Measurements from ENCODE around the gene LYPD8. TPM values are rescaled to one million over a fixed set of nuclear protein-coding genes. Genes with fewer than 3 reads are reported as not detected.
"Not testable (repeated sequence)": the region's sequence is repeated elsewhere in the genome, so short reads cannot be mapped to it uniquely, and the experiment has no call there.

The LYPD8 gene
- total and polyA plus RNA-seq, 2 experiments from 2014 or later = not detected

- DNase-seq (ENCODE audit: low spot score) (no peak), ATAC-seq (no peak)
- Histone ChIP-seq H3K4me2 (no peak overlapping the region), H3K4me3 (no peak overlapping the region), H3K4me1 (ENCODE audit: insufficient read depth) (no peaks in the 10 kb centered on the region), H3K27me3 (ENCODE audit: insufficient read depth) (no peaks in the 10 kb centered on the region), H3K36me3 (ENCODE audit: insufficient read depth) (0 out of 2 replicates have a peak, but pooled peaks cover 3% of the 10 kb centered on the region), H3F3A (replicated peaks; ENCODE audit: low read depth) (no peaks in the 10 kb centered on the region), H4K20me1 (replicated peaks; ENCODE audit: insufficient read depth) (no peaks in the 10 kb centered on the region), H3K27ac (ENCODE audit: low read depth) (no peak overlapping the region), H3K79me2 (replicated peaks; ENCODE audit: insufficient read depth) (no peaks in the 10 kb centered on the region), H3K9me2 (ENCODE audit: insufficient read depth) (no peaks in the 10 kb centered on the region), H2AFZ (no peak overlapping the region)
- Mint-ChIP-seq H3K4me1 (no peaks in the 10 kb centered on the region), H3K27ac (no peak overlapping the region), H3K9me3 (peaks cover 57% of the 10 kb centered on the region), H3K4me3 (no peak overlapping the region), H3K36me3 (ENCODE audit: low read depth) (peaks cover 12% of the 10 kb centered on the region; the same call in 2 of the 3 replicates), H3K27me3 (ENCODE audit: insufficient read depth, low read depth, poor library complexity) (peaks cover 17% of the 10 kb centered on the region)
- TF ChIP-seq EZH2phosphoT487 (IDR thresholded peaks at IDR 0.05; ENCODE audit: unreplicated experiment) (no peak), CREB1 (CRISPR knock-in tag; IDR thresholded peaks at IDR 0.05; ENCODE audit: low read depth) (no peak), REST (IDR thresholded peaks at IDR 0.05; ENCODE audit: unreplicated experiment) (no peak), ETS1 (IDR thresholded peaks at IDR 0.05) (no peak), JUNB (IDR thresholded peaks at IDR 0.05; ENCODE audit: unreplicated experiment) (no peak), EZH2 (IDR thresholded peaks at IDR 0.05; ENCODE audit: low read depth, unreplicated experiment) (no peak), STAT1 (IDR thresholded peaks at IDR 0.05; ENCODE audit: unreplicated experiment) (no peak), NANOG (IDR thresholded peaks at IDR 0.05; ENCODE audit: borderline replicate concordance) (no peak), ZNF114 (CRISPR knock-in tag; IDR thresholded peaks at IDR 0.05) (no peak), CTCF (conservative IDR thresholded peaks at IDR 0.05; ENCODE audit: low read depth in 2 of 2) (no peak), ZNF331 (CRISPR knock-in tag; IDR thresholded peaks at IDR 0.05; ENCODE audit: low read depth) (no peak)
Observed at GRCh38 chr1:248804771-248805681, 49.5 kb upstream of the LYPD8 start.

- not testable (repeated sequence) for H3K27ac ChIP-seq (ENCODE audit: low read depth); H4K20me1 ChIP-seq (replicated peaks; ENCODE audit: insufficient read depth); H3K4me2 ChIP-seq; DNase-seq (ENCODE audit: low spot score); H3K9me2 ChIP-seq (ENCODE audit: insufficient read depth); H2AFZ ChIP-seq; H3K4me3 Mint-ChIP-seq; H3K27me3 ChIP-seq (ENCODE audit: insufficient read depth); H3K79me2 ChIP-seq (replicated peaks; ENCODE audit: insufficient read depth); H3K36me3 ChIP-seq (ENCODE audit: insufficient read depth); H3K4me1 ChIP-seq (ENCODE audit: insufficient read depth); H3K4me3 ChIP-seq; ATAC-seq; H3F3A ChIP-seq (replicated peaks; ENCODE audit: low read depth); H3K27ac Mint-ChIP-seq; H3K4me1 Mint-ChIP-seq
- H3K36me3 Mint-ChIP-seq (ENCODE audit: low read depth) = peaks cover 12% of the 10 kb centered on the region; the same call in 2 of the 3 replicates
- H3K27me3 Mint-ChIP-seq (ENCODE audit: insufficient read depth, low read depth, poor library complexity) = peaks cover 17% of the 10 kb centered on the region
- peaks cover 71% of the 10 kb centered on the region for H3K9me3 Mint-ChIP-seq
Observed at GRCh38 chr1:248803501-248803900, 47.9 kb upstream of the LYPD8 start.
